Measurements from ENCODE around the gene CDK10. TPM values are rescaled to one million over a fixed set of nuclear protein-coding genes. Genes with fewer than 3 reads are reported as not detected.
A peak's percentile ranks its signal among the peaks of the same experiment; 100 is the strongest.

Gene CDK10
- total RNA-seq, 1 donor from 2014 or later, result 79.6 TPM

DNA sequence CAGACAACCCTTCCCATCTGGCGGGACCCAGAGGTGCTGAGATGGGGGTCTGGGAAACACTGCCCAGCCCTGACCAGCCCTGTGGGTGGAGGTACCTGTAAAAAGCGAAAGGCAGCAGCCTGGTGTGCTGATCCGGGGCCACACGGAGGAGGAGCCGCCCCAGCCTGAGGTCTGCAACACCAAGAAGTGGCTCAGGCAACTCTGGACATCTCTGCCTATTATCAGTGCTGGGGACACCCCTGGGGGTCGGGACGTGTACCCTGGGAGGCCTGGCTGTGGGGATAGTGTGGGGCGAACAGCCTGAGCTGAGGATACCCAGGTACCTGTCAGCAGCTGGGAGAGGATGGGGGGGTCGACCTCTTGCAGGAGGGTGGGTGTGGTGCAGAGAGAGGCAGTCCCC, 52.9 kb downstream of the CDK10 start:
- intact Hi-C loops (cut with DNase I), result no loop called here
- TF ChIP-seq CTCF (IDR thresholded peaks at IDR 0.05), result no peak
- DNase-seq, result no peak
- Histone ChIP-seq H3K27me3 (ENCODE audit: low read depth) (no peaks in the 10 kb centered on the region), H3K4me3 (no peak overlapping the region), H3K9me3 (no peaks in the 10 kb centered on the region), H3K27ac (no peak overlapping the region), H3K4me1 (no peaks in the 10 kb centered on the region), H3K36me3 (peaks cover 70% of the 10 kb centered on the region)
- ATAC-seq, result peak in 1 of 2 donors; percentile 19

GRCh38 chr16:89741342-89742014, 55.0 kb downstream of the CDK10 start:
- intact Hi-C loops (cut with DNase I), result no loop called here
- no peaks in the 10 kb centered on the region for H3K27me3 ChIP-seq (ENCODE audit: low read depth)
- H3K27ac ChIP-seq, result no peak overlapping the region
- peaks cover 53% of the 10 kb centered on the region for H3K36me3 ChIP-seq
- DNase-seq (no peak), ATAC-seq (no peak)
- no peak for TF ChIP-seq CTCF (IDR thresholded peaks at IDR 0.05)
- H3K4me1 ChIP-seq, result no peaks in the 10 kb centered on the region
- H3K9me3 ChIP-seq, result no peaks in the 10 kb centered on the region
- no peak overlapping the region for H3K4me3 ChIP-seq

DNA sequence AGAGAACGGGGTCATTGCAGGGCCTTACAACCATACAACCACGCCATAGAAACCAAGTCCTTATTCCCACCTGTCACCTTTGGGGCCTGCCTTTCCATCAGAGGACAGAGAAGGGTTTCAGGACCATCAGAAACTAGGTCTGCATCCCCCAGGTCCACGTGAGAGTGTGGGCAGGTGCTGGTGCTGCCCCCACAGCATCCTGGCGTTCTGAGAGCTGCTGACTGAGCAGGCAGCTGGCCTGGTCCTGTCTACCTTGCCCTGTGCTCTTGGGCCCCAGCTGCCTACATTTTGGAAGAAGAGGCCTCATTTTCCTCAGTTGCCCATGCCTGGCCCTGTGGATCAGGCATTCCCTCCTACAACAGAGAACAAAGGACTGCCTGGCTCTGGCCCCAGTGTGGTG, 56.5 kb downstream of the CDK10 start:
- Histone ChIP-seq H3K36me3 (peaks cover 39% of the 10 kb centered on the region), H3K4me3 (no peak overlapping the region), H3K27me3 (ENCODE audit: low read depth) (no peaks in the 10 kb centered on the region), H3K27ac (no peak overlapping the region), H3K9me3 (no peaks in the 10 kb centered on the region), H3K4me1 (no peaks in the 10 kb centered on the region)
- DNase-seq (no peak), ATAC-seq (no peak)
- intact Hi-C loops (cut with DNase I), result no loop called here
- no peak for TF ChIP-seq CTCF (IDR thresholded peaks at IDR 0.05)

- Histone ChIP-seq H3K27me3 (ENCODE audit: low read depth) (no peaks in the 10 kb centered on the region), H3K36me3 (peaks cover 20% of the 10 kb centered on the region), H3K4me3 (no peak overlapping the region), H3K9me3 (no peaks in the 10 kb centered on the region), H3K27ac (no peak overlapping the region), H3K4me1 (peaks cover 3% of the 10 kb centered on the region)
- no peak for DNase-seq
- intact Hi-C loops (cut with DNase I), result no loop called here
- ATAC-seq, result no peak
- TF ChIP-seq CTCF (IDR thresholded peaks at IDR 0.05), result no peak
Measured at GRCh38 chr16:89744813-89745212, 58.3 kb downstream of the CDK10 start.

Other genes with a start within 250 kb of the CDK10 start
- gene ANKRD11, start 196.1 kb upstream of the CDK10 start, total RNA-seq, result 127 TPM
- 98.8 TPM for gene SPG7, start 178.3 kb upstream of the CDK10 start, total RNA-seq
- gene RPL13, start 126.0 kb upstream of the CDK10 start, total RNA-seq, result 1,727 TPM
- gene CPNE7, start 110.9 kb upstream of the CDK10 start, total RNA-seq, result 0.35 TPM
- gene DPEP1, start 73.0 kb upstream of the CDK10 start, total RNA-seq, result 0.59 TPM
- gene CHMP1A, start 29.0 kb upstream of the CDK10 start, total RNA-seq, result 70.4 TPM
- gene SPATA33, start 28.9 kb upstream of the CDK10 start, total RNA-seq, result 9.7 TPM
- gene SPATA2L, start 15.0 kb downstream of the CDK10 start, total RNA-seq, result 10.3 TPM
- gene VPS9D1, start 34.2 kb downstream of the CDK10 start, total RNA-seq, result 15.6 TPM
- gene ZNF276, start 34.8 kb downstream of the CDK10 start, total RNA-seq, result 33.2 TPM
- 7.9 TPM for gene FANCA, start 130.0 kb downstream of the CDK10 start, total RNA-seq
- 15.8 TPM for gene SPIRE2, start 141.8 kb downstream of the CDK10 start, total RNA-seq
- gene TCF25, start 186.9 kb downstream of the CDK10 start, total RNA-seq, result 152 TPM
- gene MC1R, start 232.2 kb downstream of the CDK10 start, total RNA-seq, result 5.3 TPM
- 2.1 TPM for gene TUBB3, start 236.7 kb downstream of the CDK10 start, total RNA-seq

Data from lower lobe of right lung (tissue), 2 donors.